NCI-H1436 (cell line): ENCODE measurements around the gene NPC1.

Source experiments
- DNase-seq: peaks from one replicate; lab custom pipeline; 2025; lab: John Stamatoyannopoulos, UW

Gene NPC1

GRCh38 chr18:23487738-23488570 lies 98.4 kb downstream of the NPC1 start:
- DNase-seq, result no peak

GRCh38 chr18:23485386-23485785 lies 100.9 kb downstream of the NPC1 start:
- DNase-seq, result no peak

GRCh38 chr18:23484561-23485182 lies 101.6 kb downstream of the NPC1 start:
- no peak for DNase-seq
